Measurements from ENCODE around the gene SLC11A1.

DNA sequence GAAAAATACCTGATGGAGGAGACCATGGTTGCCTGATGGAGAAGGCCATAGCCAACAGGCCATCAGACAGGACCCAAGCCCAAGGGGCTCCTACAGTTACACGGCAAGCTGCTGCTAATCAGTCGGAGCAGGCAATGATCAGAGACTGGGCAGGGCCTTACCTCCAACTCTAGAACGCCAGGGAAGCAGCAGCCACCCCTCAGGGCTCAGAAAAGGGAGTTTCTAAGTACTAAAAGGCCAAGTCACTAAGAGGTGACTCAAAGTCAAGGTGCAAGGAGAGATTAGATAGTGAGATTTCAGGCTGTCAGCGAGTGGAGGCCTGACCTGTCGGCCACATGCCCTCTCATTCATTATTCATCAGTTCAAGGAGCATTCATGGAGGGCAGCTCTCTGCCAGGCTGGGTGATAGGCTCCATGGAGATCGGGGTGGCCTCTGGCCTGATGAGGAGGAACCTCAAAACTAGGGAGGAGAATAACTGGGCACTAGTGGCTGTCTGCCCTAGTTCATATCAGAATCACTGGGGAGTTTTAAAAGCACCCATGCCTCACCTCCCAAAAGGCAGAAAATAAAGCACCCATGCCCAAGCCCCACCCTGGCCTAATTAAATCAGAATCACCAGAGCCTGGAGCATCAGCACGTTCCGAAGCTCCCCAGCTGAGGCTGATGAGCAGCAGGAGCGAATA lies 40.5 kb downstream of the SLC11A1 start:
- TF ChIP-seq CTCF (IDR thresholded peaks at IDR 0.05; ENCODE audit: insufficient read depth, low read depth, low read length) (no peak), EZH2 (IDR thresholded peaks at IDR 0.05; ENCODE audit: insufficient read depth, low read length) (no peak)

Data from astrocyte (in vitro differentiated cells and primary cell).